AG04449 (cell line): ENCODE results near the gene ENOPH1.
"Not testable (repeated sequence)": the region's sequence is repeated elsewhere in the genome, so short reads cannot be mapped to it uniquely, and the experiment has no call there.

ENCODE experiments used
- CTCF ChIA-PET: fragments of 350-600 bp; formaldehyde crosslinking; extraction: SDS; loops from one replicate; lab custom pipeline; 2021; ENCODE audit warnings: antibody characterized with exemption; lab: Yijun Ruan, JAX
- POLR2A ChIA-PET: fragments of 400-600, 350-600 bp; formaldehyde crosslinking; extraction: SDS; loops from one replicate; lab custom pipeline; 2020; ENCODE audit warnings: antibody characterized with exemption, inconsistent platforms; lab: Yijun Ruan, JAX
- DNase-seq: peaks from one replicate; pipeline ENCODE4 v3.0.0-alpha.2; 2010; ENCODE audit warnings: low read depth, low spot score
- H3K4me3 ChIP-seq: 2 replicates; pipeline ENCODE4 v1.5.1; 2011; ENCODE audit warnings: low read depth, mild to moderate bottlenecking, control low read depth, low read length
- CTCF ChIP-seq: IDR thresholded peaks from one replicate; pipeline ENCODE4 v1.5.1; 2011; ENCODE audit warnings: mild to moderate bottlenecking, moderate library complexity, low read length, control low read depth, inconsistent platforms; ENCODE audit not compliant: insufficient read depth; ENCODE audit errors: missing control alignments

Gene ENOPH1

GRCh38 chr4:82388405-82388804, 42.0 kb upstream of the ENOPH1 start:
- no peak for TF ChIP-seq CTCF
- POLR2A ChIA-PET = no interaction called here
- CTCF ChIA-PET = interaction anchor here (0.6 to 1.5 kb wide), 2 partner anchors 28 to 41 kb away, joined by 3 to 4 read pairs; no protein-coding TSS in a partner anchor
- no peak for DNase-seq
- H3K4me3 ChIP-seq = no peak overlapping the region

GRCh38 chr4:82390061-82390460, 40.3 kb upstream of the ENOPH1 start:
- CTCF ChIA-PET, POLR2A ChIA-PET, H3K4me3 ChIP-seq, DNase-seq: not testable (repeated sequence)

GRCh38 chr4:82394896-82395295, 35.5 kb upstream of the ENOPH1 start:
- ChIA-PET CTCF (no interaction called here), POLR2A (no interaction called here)
- no peak for TF ChIP-seq CTCF
- H3K4me3 ChIP-seq = no peak overlapping the region
- no peak for DNase-seq

GRCh38 chr4:82397527-82397926, 32.9 kb upstream of the ENOPH1 start:
- no peak for DNase-seq
- ChIA-PET POLR2A (interaction anchor here (1.1 kb wide), 1 partner anchor 24 kb away, joined by 3 read pairs; no protein-coding TSS in a partner anchor), CTCF (interaction anchor here (0.8 kb wide), 1 partner anchor 19 kb away, joined by 3 read pairs; no protein-coding TSS in a partner anchor)
- no peak for TF ChIP-seq CTCF
- H3K4me3 ChIP-seq = no peak overlapping the region

- no peak overlapping the region for H3K4me3 ChIP-seq
- TF ChIP-seq CTCF = no peak
- CTCF ChIA-PET = interaction anchor here (0.8 kb wide), 1 partner anchor 18 kb away, joined by 3 read pairs; no protein-coding TSS in a partner anchor
- DNase-seq = no peak
- POLR2A ChIA-PET = no interaction called here
Observed at GRCh38 chr4:82398263-82398662, 32.1 kb upstream of the ENOPH1 start.

GRCh38 chr4:82401600-82401999, 28.8 kb upstream of the ENOPH1 start:
- no peak overlapping the region for H3K4me3 ChIP-seq
- TF ChIP-seq CTCF = no peak
- no peak for DNase-seq
- ChIA-PET POLR2A (no interaction called here), CTCF (no interaction called here)

GRCh38 chr4:82402196-82402775, 28.1 kb upstream of the ENOPH1 start:
- no peak for TF ChIP-seq CTCF
- ChIA-PET CTCF (no interaction called here), POLR2A (no interaction called here)
- H3K4me3 ChIP-seq = no peak overlapping the region
- DNase-seq = no peak
